ENCODE results near the gene S1PR3.

- TF ChIP-seq CTCF (IDR thresholded peaks at IDR 0.05) (no peak), POLR2A (IDR thresholded peaks at IDR 0.05) (no peak)
These were observed 4.5 kb upstream of the S1PR3 start for GRCh38 chr9:88986776-88987175.

All from testis (tissue), 2 donors.